ENCODE measurements around the gene CRACDL. TPM values are rescaled to one million over a fixed set of nuclear protein-coding genes. Genes with fewer than 3 reads are reported as not detected.

CRACDL gene
- total and polyA plus RNA-seq, 2 of the 13 experiments (the other 11 are each of a cell fraction or from before 2014, with no cell fraction given), result 0.15 to 0.26 TPM

- peaks cover 46% of the 10 kb centered on the region for H3K4me1 ChIP-seq (ENCODE audit: insufficient read depth, low read length)
- H3K9ac ChIP-seq (ENCODE audit: insufficient read depth, low read depth, low read length), result no peak overlapping the region
- no TSS peak for BruUV-seq (replicated peaks)
- H2AFZ ChIP-seq (ENCODE audit: low read length), result no peak overlapping the region
- no peaks in the 10 kb centered on the region for H3K79me2 ChIP-seq (ENCODE audit: insufficient read depth, low read length)
- CTCF ChIA-PET (ENCODE audit: low intra/inter-chr PET ratio, low total read pairs), result no interaction called here
- no peaks in the 10 kb centered on the region for H3K9me3 ChIP-seq (ENCODE audit: low read length)
- no peaks in the 10 kb centered on the region for H3K36me3 ChIP-seq (replicated peaks in 1 of 2; ENCODE audit: control insufficient read depth in 1 of 2, insufficient read depth in 2 of 2, low read length in 2 of 2)
- intact Hi-C loops (cut with micrococcal nuclease; ENCODE audit: unreplicated experiment) (no loop called here), in situ Hi-C loops (cut with HindIII; ENCODE audit: extremely low pct_ligation_motif_present, low pct_unique_long_range_greater_than_20kb) (no loop called here)
- POLR2A ChIA-PET, result no interaction called here
- no peak overlapping the region for H3K4me3 ChIP-seq (replicated peaks in 1 of 3; ENCODE audit: insufficient read depth in 1 of 3, low read depth in 2 of 3, low read length in 3 of 3)
- H3K27ac ChIP-seq (ENCODE audit: extremely low read length, insufficient read depth, low read length), result no peak overlapping the region
- no peaks in the 10 kb centered on the region for H4K20me1 ChIP-seq (ENCODE audit: insufficient read depth, low read length)
- DNase-seq (ENCODE audit: low spot score) (no peak), ATAC-seq (no peak), FAIRE-seq (peak; percentile 46)
- TF ChIP-seq MAZ (IDR thresholded peaks at IDR 0.05; ENCODE audit: borderline replicate concordance, low read depth, low read length) (no peak), MAZ (CRISPR knock-in tag; IDR thresholded peaks at IDR 0.05; ENCODE audit: low read depth) (peak; percentile 14; the same call in 1 of the 2 replicates), NBN (conservative IDR thresholded peaks at IDR 0.05) (no peak), KMT2B (CRISPR knock-in tag; IDR thresholded peaks at IDR 0.05) (0 out of 2 replicates have a peak, but pooled peaks have one; percentile 24), MAFG (CRISPR knock-in tag; IDR thresholded peaks at IDR 0.05) (no peak), SAFB2 (CRISPR knock-in tag; IDR thresholded peaks at IDR 0.05; ENCODE audit: borderline replicate concordance, low read depth) (no peak), MAF1 (CRISPR knock-in tag; IDR thresholded peaks at IDR 0.05; ENCODE audit: borderline replicate concordance) (no peak), GZF1 (CRISPR knock-in tag; IDR thresholded peaks at IDR 0.05) (no peak), ZNF484 (CRISPR knock-in tag; IDR thresholded peaks at IDR 0.05; ENCODE audit: borderline replicate concordance, low read depth) (no peak), HMGXB4 (CRISPR knock-in tag; IDR thresholded peaks at IDR 0.05; ENCODE audit: borderline replicate concordance in 1 of 2, low read depth in 1 of 2) (0 out of 4 replicates have a peak, but pooled peaks of 1 of the 2 experiments have one; percentile 2), SP1 (IDR thresholded peaks at IDR 0.05) (no peak), SP1 (CRISPR knock-in tag; IDR thresholded peaks at IDR 0.05) (no peak), ZNF512B (CRISPR knock-in tag; IDR thresholded peaks at IDR 0.05; ENCODE audit: borderline replicate concordance) (no peak; the same call in 1 of the 2 replicates)
- peak overlapping the region; percentile 68 for H3K4me2 ChIP-seq (ENCODE audit: low read depth, low read length)
- 12% methylated on average over 4 of the region's 4 CpGs for WGBS (ENCODE audit: low lambda C conversion rate)
- H3K27me3 ChIP-seq (ENCODE audit: control insufficient read depth in 1 of 2, insufficient read depth in 2 of 2, low read length in 2 of 2), result peaks cover 4 to 39% of the 10 kb centered on the region in 2 experiments; a peak in 4 of 5 replicates
These were observed 27.1 kb downstream of the CRACDL start for GRCh38 chr2:98908931-98909316.
